Activated CD8-positive, alpha-beta T cell treated with anti-CD3 and anti-CD28 coated beads for 36 hours (primary cell): ENCODE measurements around the gene COLEC11. TPM values are rescaled to one million over a fixed set of nuclear protein-coding genes. Genes with fewer than 3 reads are reported as not detected.

Source experiments
- ATAC-seq: fragments of 200-7000 bp; cut with Tn5 transposase; one replicate; pipeline ENCODE4 v1.10.0; 2021; ENCODE audit warnings: mild to moderate bottlenecking, moderate library complexity
- CTCF ChIA-PET: fragments of 350-600 bp; sonication (Branson Sonifier 250); formaldehyde crosslinking; loops from one replicate; lab custom pipeline; 2021; ENCODE audit warnings: antibody characterized with exemption; lab: Charles Lee
- POLR2A ChIA-PET: fragments of 350-600 bp; sonication (Branson Sonifier 250); formaldehyde crosslinking; loops from one replicate; lab custom pipeline; 2021; ENCODE audit warnings: antibody characterized with exemption; lab: Charles Lee
- DNase-seq: peaks from one replicate; pipeline ENCODE4 v3.0.0-alpha.2; 2020
- H3K27ac Mint-ChIP-seq: one replicate; pipeline ENCODE4 v1.8.0; 2021; ENCODE audit warnings: mild to moderate bottlenecking, mixed read lengths
- H3K27me3 Mint-ChIP-seq: one replicate; pipeline ENCODE4 v1.8.0; 2021; ENCODE audit warnings: mixed read lengths
- H3K36me3 Mint-ChIP-seq: one replicate; pipeline ENCODE4 v1.8.0; 2021; ENCODE audit warnings: low read depth, mixed read lengths
- H3K4me1 Mint-ChIP-seq: one replicate; pipeline ENCODE4 v1.8.0; 2021; ENCODE audit warnings: low read depth, mixed read lengths
- H3K4me3 Mint-ChIP-seq: one replicate; pipeline ENCODE4 v1.8.0; 2021; ENCODE audit warnings: mild to moderate bottlenecking, moderate library complexity, mixed read lengths
- H3K9me3 Mint-ChIP-seq: one replicate; pipeline ENCODE4 v1.8.0; 2021; ENCODE audit warnings: mixed read lengths
- CTCF ChIP-seq: fragments of 200-600 bp; IDR thresholded peaks from one replicate; pipeline ENCODE4 v1.8.0; 2022; ENCODE audit warnings: antibody characterized with exemption, mild to moderate bottlenecking
- intact Hi-C: fragments of 100-400 bp; cut with micrococcal nuclease; formaldehyde crosslinking; loops from one replicate; pipeline ENCODE4 v1.10.0; 2022
- total RNA-seq, 2 experiments: library from RNA; stranded (reverse); gene quantifications; one replicate each; pipeline ENCODE4 v1.2.3, GENCODE V29; 2021

COLEC11 gene
- total RNA-seq, 2 experiments from 2014 or later = 0.49 TPM; not detected in 1

GRCh38 chr2:3581367-3582262 lies 13.3 kb upstream of the COLEC11 start:
- ChIA-PET POLR2A (interaction anchor here (0.9 to 4.5 kb wide), 3 partner anchors 13 to 65 kb away, joined by 3 to 30 read pairs (median 13); partner anchors contain the start of genes COLEC11 and RNASEH1), CTCF (interaction anchor here (1.0 kb wide), 1 partner anchor 25 kb away, joined by 3 read pairs; no protein-coding TSS in a partner anchor)
- Mint-ChIP-seq H3K9me3 (no peaks in the 10 kb centered on the region), H3K4me1 (peaks cover 35% of the 10 kb centered on the region), H3K36me3 (peaks cover 60% of the 10 kb centered on the region), H3K27ac (no peak overlapping the region), H3K27me3 (no peaks in the 10 kb centered on the region), H3K4me3 (no peak overlapping the region)
- DNase-seq (no peak), ATAC-seq (no peak)
- intact Hi-C loops = no loop called here
- TF ChIP-seq CTCF = no peak

- no peaks in the 10 kb centered on the region for H3K27me3 Mint-ChIP-seq
- DNase-seq = no peak
- H3K27ac Mint-ChIP-seq = no peak overlapping the region
- peaks cover 17% of the 10 kb centered on the region for H3K4me1 Mint-ChIP-seq
- ATAC-seq = no peak
- H3K36me3 Mint-ChIP-seq = peaks cover 36% of the 10 kb centered on the region
- no peak for TF ChIP-seq CTCF
- no peaks in the 10 kb centered on the region for H3K9me3 Mint-ChIP-seq
- H3K4me3 Mint-ChIP-seq = no peak overlapping the region
- ChIA-PET CTCF (interaction anchor here (0.7 to 1.3 kb wide), 2 partner anchors 66 to 161 kb away, joined by 3 read pairs; no protein-coding TSS in a partner anchor), POLR2A (interaction anchor here (0.8 to 2.2 kb wide), 4 partner anchors 8 to 26 kb away, joined by 4 to 11 read pairs (median 4); partner anchors contain the start of genes COLEC11 and RNASEH1)
- intact Hi-C loops = no loop called here
Observed at GRCh38 chr2:3584076-3584475, 10.8 kb upstream of the COLEC11 start.

GRCh38 chr2:3584608-3585260 lies 10.2 kb upstream of the COLEC11 start:
- no peaks in the 10 kb centered on the region for H3K27me3 Mint-ChIP-seq
- H3K36me3 Mint-ChIP-seq = peaks cover 29% of the 10 kb centered on the region
- no peak for TF ChIP-seq CTCF
- DNase-seq (no peak), ATAC-seq (no peak)
- intact Hi-C loops = no loop called here
- CTCF ChIA-PET = interaction anchor here (1.3 kb wide), 1 partner anchor 66 kb away, joined by 3 read pairs; no protein-coding TSS in a partner anchor
- H3K4me1 Mint-ChIP-seq = peaks cover 11% of the 10 kb centered on the region
- no peaks in the 10 kb centered on the region for H3K9me3 Mint-ChIP-seq
- no peak overlapping the region for H3K4me3 Mint-ChIP-seq
- POLR2A ChIA-PET = interaction anchor here (0.8 to 2.2 kb wide), 3 partner anchors 10 to 27 kb away, joined by 4 to 11 read pairs (median 4); partner anchors contain the start of genes COLEC11 and RNASEH1
- H3K27ac Mint-ChIP-seq = no peak overlapping the region

GRCh38 chr2:3585261-3586109 lies 9.4 kb upstream of the COLEC11 start:
- intact Hi-C loops = no loop called here
- H3K27ac Mint-ChIP-seq = no peak overlapping the region
- ChIA-PET POLR2A (interaction anchor here (1.4 kb wide), 1 partner anchor 10 kb away, joined by 3 read pairs; the partner anchor contains the start of gene COLEC11), CTCF (no interaction called here)
- H3K27me3 Mint-ChIP-seq = no peaks in the 10 kb centered on the region
- peaks cover 4% of the 10 kb centered on the region for H3K4me1 Mint-ChIP-seq
- TF ChIP-seq CTCF = no peak
- H3K9me3 Mint-ChIP-seq = no peaks in the 10 kb centered on the region
- ATAC-seq = no peak
- H3K36me3 Mint-ChIP-seq = peaks cover 22% of the 10 kb centered on the region
- no peak overlapping the region for H3K4me3 Mint-ChIP-seq
- no peak for DNase-seq
